H1 (cell line): ENCODE results near the gene ZNF652. TPM values are rescaled to one million over a fixed set of nuclear protein-coding genes. Genes with fewer than 3 reads are reported as not detected.

Experiments used
- CTCF ChIA-PET: fragments of 300-600 bp; sonication (Branson Sonifier 250); formaldehyde crosslinking; loops from one replicate; lab custom pipeline; 2021; ENCODE audit not compliant: partially characterized antibody; lab: Charles Lee
- POLR2A ChIA-PET: fragments of 300-600 bp; sonication (Branson Sonifier 250); formaldehyde crosslinking; loops from one replicate; lab custom pipeline; 2021; ENCODE audit warnings: inconsistent platforms; ENCODE audit not compliant: partially characterized antibody; lab: Charles Lee
- DNase-seq, 2 experiments: peaks; one replicate each; pipeline versions ENCODE4 v3.0.0 to v3.0.0-alpha.2; 2010 to 2022; ENCODE audit warnings: low spot score in 2 of 2, low read depth in 1 of 2, mixed read lengths in 1 of 2
- FAIRE-seq: peaks from 2 replicates; lab custom pipeline; 2011; peaks lifted over from hg19 to GRCh38; lab: Jason Lieb, UNC
- H2AFZ ChIP-seq: 2 replicates; pipeline ENCODE4 v1.8.1; 2012; ENCODE audit warnings: low read length, inconsistent platforms
- H2AK5ac ChIP-seq: 2 replicates; pipeline ENCODE4 v1.6.1; 2013; ENCODE audit warnings: low read depth, low read length
- H2BK120ac ChIP-seq: replicated peaks from 2 replicates; pipeline ENCODE3; 2013; ENCODE audit warnings: low read depth, low read length, inconsistent platforms
- H2BK12ac ChIP-seq: 2 replicates; pipeline ENCODE4 v1.6.1; 2013; ENCODE audit warnings: low read depth, low read length
- H2BK15ac ChIP-seq: 2 replicates; pipeline ENCODE4 v1.6.1; 2013; ENCODE audit warnings: low read length
- H2BK20ac ChIP-seq: 2 replicates; pipeline ENCODE4 v1.6.1; 2013; ENCODE audit warnings: low read length
- H2BK5ac ChIP-seq: 2 replicates; pipeline ENCODE4 v1.6.1; 2013; ENCODE audit warnings: low read depth, low read length
- H3K14ac ChIP-seq: 2 replicates; pipeline ENCODE4 v1.6.1; 2013; ENCODE audit warnings: inconsistent platforms; ENCODE audit not compliant: insufficient read length
- H3K18ac ChIP-seq: 2 replicates; pipeline ENCODE4 v1.6.1; 2013; ENCODE audit warnings: low read length; ENCODE audit errors: extremely low read depth
- H3K23ac ChIP-seq: 2 replicates; pipeline ENCODE4 v1.6.1; 2013; ENCODE audit warnings: inconsistent platforms; ENCODE audit not compliant: insufficient read length
- H3K23me2 ChIP-seq: 2 replicates; pipeline ENCODE4 v1.6.1; 2013; ENCODE audit warnings: low read depth, low read length
- H3K27ac ChIP-seq: 2 replicates; pipeline ENCODE4 v1.6.1; 2011; ENCODE audit warnings: low read depth, low read length, inconsistent platforms
- H3K27me3 ChIP-seq, 4 experiments: replicated peaks in 1 of 4; 1 replicate in 1 of 4; 2 replicates in 3 of 4; pipeline versions ENCODE4 v1.6.1 to v1.8.1; 2011 to 2013; ENCODE audit warnings: low read length in 3 of 4, mild to moderate bottlenecking in 3 of 4, inconsistent platforms in 2 of 4, mixed read lengths in 2 of 4, moderate library complexity in 1 of 4; ENCODE audit not compliant: control insufficient read depth in 3 of 4, insufficient read depth in 3 of 4; ENCODE audit errors: extremely low read depth in 1 of 4
- H3K36me3 ChIP-seq, 4 experiments: 2 replicates each; pipeline versions ENCODE4 v1.6.1 to v1.8.1; 2011 to 2013; ENCODE audit warnings: mild to moderate bottlenecking in 4 of 4, low read length in 3 of 4, moderate library complexity in 2 of 4, control low read depth in 1 of 4, inconsistent platforms in 1 of 4; ENCODE audit not compliant: insufficient read depth in 4 of 4, control insufficient read depth in 2 of 4
- H3K4ac ChIP-seq: replicated peaks from 2 replicates; pipeline ENCODE3; 2013; ENCODE audit warnings: low read length, low read depth, mixed read lengths, inconsistent platforms; ENCODE audit not compliant: insufficient read length
- H3K4me1 ChIP-seq, 4 experiments: replicated peaks in 1 of 4; 1 replicate in 1 of 4; 2 replicates in 3 of 4; pipeline versions ENCODE4 v1.6.1 to v1.8.1; 2011 to 2013; ENCODE audit warnings: low read length in 3 of 4, inconsistent platforms in 2 of 4, mixed read lengths in 1 of 4; ENCODE audit not compliant: insufficient read depth in 4 of 4, control insufficient read depth in 3 of 4
- H3K4me2 ChIP-seq, 2 experiments: 2 replicates each; pipeline versions ENCODE4 v1.6.1 to v1.8.1; 2011 to 2013; ENCODE audit warnings: low read depth in 2 of 2, low read length in 2 of 2, control low read depth in 1 of 2, inconsistent platforms in 1 of 2, mild to moderate bottlenecking in 1 of 2; ENCODE audit not compliant: insufficient read depth in 1 of 2
- H3K4me3 ChIP-seq, 4 experiments: fragments of 200-600, 300-600 bp in 1 of 4; sonication (generic), shearing (Covaris generic), sonication (Bioruptor Twin) in 1 of 4; 2 replicates each; pipeline versions ENCODE4 v1.5.1 to v1.8.1; 2011 to 2016; ENCODE audit warnings: low read length in 4 of 4, low read depth in 3 of 4, control low read depth in 2 of 4, inconsistent platforms in 2 of 4, mild to moderate bottlenecking in 2 of 4, mixed read lengths in 1 of 4, moderate library complexity in 1 of 4; ENCODE audit not compliant: insufficient read depth in 2 of 4; ENCODE audit errors: extremely low read depth in 1 of 4
- H3K56ac ChIP-seq: replicated peaks from 2 replicates; pipeline ENCODE3; 2013; ENCODE audit warnings: low read depth, mild to moderate bottlenecking, mixed read lengths, low read length, inconsistent platforms; ENCODE audit not compliant: insufficient read length
- H3K79me1 ChIP-seq: 2 replicates; pipeline ENCODE4 v1.6.1; 2013; ENCODE audit warnings: low read depth, low read length, control low read depth
- H3K79me2 ChIP-seq, 2 experiments: 2 replicates each; pipeline versions ENCODE4 v1.6.1 to v1.8.1; 2012 to 2013; ENCODE audit warnings: low read length in 2 of 2, mild to moderate bottlenecking in 2 of 2, inconsistent platforms in 1 of 2; ENCODE audit not compliant: insufficient read depth in 2 of 2, control insufficient read depth in 1 of 2
- H3K9ac ChIP-seq, 4 experiments: replicated peaks in 1 of 4; 1 replicate in 1 of 4; 2 replicates in 3 of 4; pipeline versions ENCODE4 v1.6.1 to v1.8.1; 2011 to 2013; ENCODE audit warnings: low read depth in 3 of 4, low read length in 3 of 4, control low read depth in 2 of 4, mild to moderate bottlenecking in 2 of 4, moderate library complexity in 2 of 4, inconsistent platforms in 1 of 4; ENCODE audit errors: extremely low read depth in 1 of 4
- H3K9me3 ChIP-seq, 2 experiments: 2 replicates each; pipeline versions ENCODE4 v1.6.1 to v1.8.1; 2012 to 2013; ENCODE audit warnings: mild to moderate bottlenecking in 2 of 2, moderate library complexity in 2 of 2, control low read depth in 1 of 2, inconsistent platforms in 1 of 2, low read depth in 1 of 2, low read length in 1 of 2, mixed read lengths in 1 of 2; ENCODE audit not compliant: insufficient read depth in 2 of 2
- H4K20me1 ChIP-seq, 2 experiments: replicated peaks in 1 of 2; 2 replicates each; pipeline versions ENCODE3 to v1.8.1; 2011 to 2013; ENCODE audit warnings: inconsistent platforms in 2 of 2, low read length in 2 of 2, mild to moderate bottlenecking in 1 of 2; ENCODE audit not compliant: insufficient read depth in 2 of 2, control insufficient read depth in 1 of 2
- H4K5ac ChIP-seq: 2 replicates; pipeline ENCODE4 v1.6.1; 2013; ENCODE audit warnings: low read length, low read depth, mixed read lengths, inconsistent platforms; ENCODE audit not compliant: insufficient read length
- H4K8ac ChIP-seq: 2 replicates; pipeline ENCODE4 v1.8.0; 2013; ENCODE audit warnings: mild to moderate bottlenecking, moderate library complexity, low read length, inconsistent platforms; ENCODE audit not compliant: insufficient read depth; ENCODE audit errors: extremely low read depth
- H4K91ac ChIP-seq: replicated peaks from 2 replicates; pipeline ENCODE3; 2013; ENCODE audit warnings: low read length, mixed read lengths, inconsistent platforms; ENCODE audit not compliant: insufficient read length
- ATF3 ChIP-seq: IDR thresholded peaks from 2 replicates; pipeline ENCODE4 v1.6.1; 2011; ENCODE audit warnings: low read depth, mild to moderate bottlenecking, low read length; ENCODE audit not compliant: insufficient read depth
- BACH1 ChIP-seq: IDR thresholded peaks from 2 replicates; pipeline ENCODE4 v1.6.1; 2012; ENCODE audit warnings: low read length, improper control_type of control experiment
- CBX5 ChIP-seq: fragments of 300-800, 300-1000 bp; sonication (generic); IDR thresholded peaks from 2 replicates; pipeline ENCODE4 v1.7.1; 2016; ENCODE audit warnings: antibody characterized with exemption, low read length, low read depth
- CHD2 ChIP-seq: IDR thresholded peaks from 2 replicates; pipeline ENCODE4 v1.6.1; 2012; ENCODE audit warnings: low read length, improper control_type of control experiment
- CTBP2 ChIP-seq: IDR thresholded peaks from 2 replicates; pipeline ENCODE4 v1.7.0; 2011; ENCODE audit warnings: borderline replicate concordance, mild to moderate bottlenecking, moderate library complexity, mixed read lengths, low read length; ENCODE audit not compliant: insufficient read depth, insufficient read length
- EP300 ChIP-seq, 2 experiments: IDR thresholded peaks; 1 replicate in 1 of 2; 2 replicates in 1 of 2; pipeline ENCODE4 v1.6.1; 2011 to 2012; ENCODE audit warnings: low read depth in 2 of 2, low read length in 2 of 2, mild to moderate bottlenecking in 2 of 2, borderline replicate concordance in 1 of 2, inconsistent platforms in 1 of 2, moderate library complexity in 1 of 2
- JUND ChIP-seq: IDR thresholded peaks from 2 replicates; pipeline ENCODE4 v1.6.1; 2011; ENCODE audit warnings: mild to moderate bottlenecking, improper control_type of control experiment, low read length
- POLR2AphosphoS5 ChIP-seq: IDR thresholded peaks from 2 replicates; pipeline ENCODE4 v1.6.1; 2011; ENCODE audit warnings: low read depth, low read length
- POU5F1 ChIP-seq: IDR thresholded peaks from 2 replicates; pipeline ENCODE4 v1.6.1; 2011; ENCODE audit warnings: low read depth, mild to moderate bottlenecking, low read length, moderate library complexity
- SIN3A ChIP-seq, 2 experiments: IDR thresholded peaks in 1 of 2; conservative IDR thresholded peaks in 1 of 2; 2 replicates each; pipeline ENCODE4 v1.6.1; 2011 to 2012; ENCODE audit warnings: low read length in 2 of 2, improper control_type of control experiment in 1 of 2, low read depth in 1 of 2, mild to moderate bottlenecking in 1 of 2
- SP4 ChIP-seq: IDR thresholded peaks from 2 replicates; pipeline ENCODE4 v1.6.1; 2012; ENCODE audit warnings: low read length, inconsistent platforms
- SRF ChIP-seq: IDR thresholded peaks from 2 replicates; pipeline ENCODE4 v1.6.1; 2011; ENCODE audit warnings: mild to moderate bottlenecking, low read depth, low read length, moderate library complexity
- TBP ChIP-seq: IDR thresholded peaks from 2 replicates; pipeline ENCODE4 v1.6.1; 2011; ENCODE audit warnings: low read depth, low read length, improper control_type of control experiment
- WGBS, 2 experiments: shearing (Covaris generic) in 1 of 2; methylation state at CpG; one replicate each; pipeline versions ENCODE4 v1.1.6 to v1.1.7; 2013 to 2015; ENCODE audit warnings: low lambda C conversion rate in 2 of 2, mixed read lengths in 2 of 2, inconsistent platforms in 1 of 2, low coverage in 1 of 2, missing lambda C conversion rate in 1 of 2; ENCODE audit not compliant: insufficient replicate concordance in 2 of 2, insufficient coverage in 1 of 2, insufficient read length in 1 of 2; ENCODE audit errors: extremely low coverage in 1 of 2, missing lambda C conversion rate in 1 of 2; 5-methylcytosine and 5-hydroxymethylcytosine counted together
- polyA plus RNA-seq, 7 experiments: library from polyadenylated mRNA; depleted of rRNA in 3 of 7; stranded (reverse) in 5 of 7; unstranded in 2 of 7; fragments of >200 nt in 5 of 7; fragments of 200-250 nt in 2 of 7; gene quantifications; 1 replicate in 5 of 7; 2 replicates in 1 of 7; 4 replicates in 1 of 7; pipeline versions ENCODE4 v1.2.1 to v1.2.3, GENCODE V29; 2011 to 2013; ENCODE audit warnings: missing spikeins in 2 of 7, mixed read lengths in 2 of 7
- total RNA-seq: library from RNA; stranded (reverse); fragmentation: NEBNext Ultra II Directional; extraction: Animal tissue kit (Norgen Biotek cat#: 25700); gene quantifications from 2 replicates; pipeline ENCODE4 v1.2.1, GENCODE V29; 2021
- TF ChIP-seq, protein P1 (sequence below): IDR thresholded peaks from 2 replicates; pipeline ENCODE4 v1.6.1; 2012; ENCODE audit warnings: inconsistent platforms

The ZNF652 gene
- total and polyA plus RNA-seq, 2 of the 8 experiments (the other 6 are each of a cell fraction or from before 2014, with no cell fraction given), result 13.5 to 39.6 TPM

GRCh38 chr17:49378311-49378710, 16.3 kb upstream of the ZNF652 start:
- 93% methylated on average over 5 of the region's 5 CpGs; no CpG with 5 or more reads in 1 of the 2 experiments for WGBS, 2 experiments
- Histone ChIP-seq H2BK12ac (no peak overlapping the region), H2AFZ (no peak overlapping the region), H3K27me3 (no peaks in the 10 kb centered on the region), H3K23ac (no peak overlapping the region), H3K4me2 (no peak overlapping the region), H3K23me2 (no peaks in the 10 kb centered on the region), H3K4me1 (peaks cover 4 to 8% (median 6%) of the 10 kb centered on the region in 4 experiments; a peak in 4 of 7 replicates), H3K27ac (no peak overlapping the region), H3K9ac (no peak overlapping the region), H4K8ac (no peak overlapping the region), H3K4ac (no peak overlapping the region), H2BK15ac (no peak overlapping the region), H3K4me3 (no peak overlapping the region), H2BK20ac (no peak overlapping the region), H3K9me3 (no peaks in the 10 kb centered on the region), H3K79me2 (no peaks in the 10 kb centered on the region), H3K14ac (no peak overlapping the region), H3K56ac (no peak overlapping the region), H3K18ac (no peak overlapping the region), H4K5ac (no peak overlapping the region), H3K36me3 (no peaks in the 10 kb centered on the region), H2BK120ac (no peak overlapping the region), H2BK5ac (no peak overlapping the region), H2AK5ac (no peak overlapping the region), H3K79me1 (no peaks in the 10 kb centered on the region), H4K20me1 (no peaks in the 10 kb centered on the region), H4K91ac (no peak overlapping the region)
- POLR2A ChIA-PET, result no interaction called here
- no peak for FAIRE-seq
- CTCF ChIA-PET, result interaction anchor here (0.8 to 7.5 kb wide), 5 partner anchors 10 to 61 kb away, joined by 3 to 65 read pairs (median 4); no protein-coding TSS in a partner anchor
- no peak for DNase-seq
- TF ChIP-seq POU5F1 (no peak), EP300 (IDR thresholded peaks at IDR 0.05; ENCODE audit: borderline replicate concordance in 1 of 2, low read depth in 2 of 2, low read length in 2 of 2) (no peak), CBX5 (no peak), BACH1 (no peak), ATF3 (no peak), POLR2AphosphoS5 (no peak), JUND (no peak), SIN3A (conservative IDR thresholded peaks at IDR 0.05 in 1 of 2, IDR thresholded peaks at IDR 0.05 in 1 of 2; ENCODE audit: low read depth in 1 of 2, low read length in 2 of 2) (no peak), TBP (no peak), CHD2 (no peak), CTBP2 (no peak), SP4 (no peak), SRF (no peak)
- TF ChIP-seq, protein P1, sequence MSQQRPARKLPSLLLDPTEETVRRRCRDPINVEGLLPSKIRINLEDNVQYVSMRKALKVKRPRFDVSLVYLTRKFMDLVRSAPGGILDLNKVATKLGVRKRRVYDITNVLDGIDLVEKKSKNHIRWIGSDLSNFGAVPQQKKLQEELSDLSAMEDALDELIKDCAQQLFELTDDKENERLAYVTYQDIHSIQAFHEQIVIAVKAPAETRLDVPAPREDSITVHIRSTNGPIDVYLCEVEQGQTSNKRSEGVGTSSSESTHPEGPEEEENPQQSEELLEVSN, result no peak
